Heart left ventricle (tissue), 16 donors: Measurements from ENCODE around the gene DNPEP. TPM values are rescaled to one million over a fixed set of nuclear protein-coding genes. Genes with fewer than 3 reads are reported as not detected.

Experiments
- ATAC-seq, 4 donors: fragments of 200-7000 bp; cut with Tn5 transposase; one replicate each; pipeline ENCODE4 v1.9.1; 2020 to 2022; ENCODE audit warnings: moderate library complexity in 4 of 4, mild to moderate bottlenecking in 3 of 4, moderate number of reproducible peaks in 1 of 4
- DNase-seq, 5 donors: peaks; one replicate each; pipeline ENCODE4 v3.0.0-alpha.2; 2020
- H3K27ac ChIP-seq, 12 donors: fragments of 200-600 bp; sonication (generic) in 4 of 12; one replicate each; pipeline versions ENCODE4 v1.5.0 to v1.8.0; 2016 to 2022; ENCODE audit warnings: mild to moderate bottlenecking in 2 of 12
- H3K27me3 ChIP-seq, 9 donors: fragments of 200-600 bp; sonication (generic) in 2 of 9; one replicate each; pipeline versions ENCODE4 v1.5.1 to v1.8.0; 2016 to 2022; ENCODE audit warnings: mild to moderate bottlenecking in 3 of 9
- H3K36me3 ChIP-seq, 9 donors: fragments of 200-600 bp; sonication (generic) in 2 of 9; one replicate each; pipeline versions ENCODE4 v1.5.0 to v1.8.0; 2018 to 2022; ENCODE audit warnings: mild to moderate bottlenecking in 2 of 9
- H3K4me1 ChIP-seq, 12 donors: fragments of 200-600 bp; sonication (generic) in 4 of 12; one replicate each; pipeline versions ENCODE4 v1.5.0 to v1.8.0; 2016 to 2022; ENCODE audit warnings: mild to moderate bottlenecking in 3 of 12
- H3K4me3 ChIP-seq, 12 donors: fragments of 200-600 bp; sonication (generic) in 4 of 12; one replicate each; pipeline versions ENCODE4 v1.5.0 to v1.8.0; 2017 to 2022; ENCODE audit warnings: mild to moderate bottlenecking in 9 of 12, moderate library complexity in 4 of 12
- H3K9me3 ChIP-seq, 12 donors: fragments of 200-600 bp; sonication (generic) in 4 of 12; one replicate each; pipeline versions ENCODE4 v1.5.0 to v1.8.0; 2016 to 2022; ENCODE audit warnings: mild to moderate bottlenecking in 1 of 12
- CTCF ChIP-seq, 12 donors: fragments of 200-600 bp; sonication (generic) in 4 of 12; IDR thresholded peaks; one replicate each; pipeline versions ENCODE4 v1.5.0 to v1.8.0; 2018 to 2022; ENCODE audit warnings: antibody characterized with exemption in 12 of 12, mild to moderate bottlenecking in 5 of 12
- POLR2A ChIP-seq, 2 donors: fragments of 450-650 bp; IDR thresholded peaks; one replicate each; pipeline ENCODE4 v1.6.1; 2017; ENCODE audit warnings: antibody characterized with exemption in 2 of 2, mild to moderate bottlenecking in 2 of 2, moderate library complexity in 2 of 2
- WGBS, 4 donors: extraction: QIAGEN DNeasy Blood & Tissue Kit in 2 of 4; methylation state at CpG; one replicate each; pipeline versions ENCODE4 v1.1.5 to v1.1.7; 2013 to 2018; 5-methylcytosine and 5-hydroxymethylcytosine counted together
- intact Hi-C, 10 donors: fragments of 100-400 bp; cut with DNase I; formaldehyde crosslinking; loops; one replicate each; pipeline versions ENCODE4 v1.11.1 to v1.14.2; 2022
- polyA plus RNA-seq, 2 donors: library from polyadenylated mRNA; stranded (reverse); fragments of 200-250 nt; gene quantifications; one replicate each; pipeline ENCODE4 v1.2.3, GENCODE V29; 2013
- total RNA-seq, 9 donors: library from RNA; depleted of rRNA in 2 of 9; stranded (reverse); fragments of >200 nt in 2 of 9; fragmentation: NEBNext Ultra II Directional in 3 of 9; extraction: Animal tissue kit (Norgen Biotek cat#: 25700) in 3 of 9; gene quantifications; one replicate each; pipeline versions ENCODE4 v1.1.0 to v1.2.4, GENCODE V29; 2016 to 2023
- donor health status: ischemic (EF 13 %, LVEDD 7.1; RV severe dilation, severe dysfunction).
- donor health status: healthy with polysubstance abuse.
- donor health status: DM: no; HTN: yes; CAD: no.
- donor health status: DM: no; HTN: no; CAD: no.
- donor health status: ischemic (EF 25% LVEDD 6.9; RV normal size, moderate dysfunction).
- donor health status: ischemic (EF 25% LVEDD 5.7; RV mildly dilated, moderate dysfunction).
- donor health status: healthy.
- donor health status: DM: yes; HTN: yes; CAD: no.
- donor health status: ischemic (EF 35%, LVEDD 5.7; RV mildly dilated, moderate dysfunction).
- donor health status: nonischemic (EF 11% LVEDD 7.7; RV severe dilation, severe dysfunction).
- donor health status: DM: yes; HTN: yes; CAD: no.
- donor health status: PGD.
- donor health status: ischemic (EF 29% LVEDD 5.4; RV normal size, mild dysfunction).
- donor health status: nonischemic (EF 23%, LVEDD 6.1; RV moderate dilation, normal function).

Gene DNPEP
- total and polyA plus RNA-seq, 11 donors = 61.3 to 101 (median 71.8) TPM

- Histone ChIP-seq H3K36me3 (peaks cover 0 to under 1% (median 0%) of the 10 kb centered on the region in 9 donors), H3K4me1 (peaks cover 0 to 38% (median 10%) of the 10 kb centered on the region in 12 donors), H3K27ac (peak overlapping the region in 11 of 12 donors; percentile 6 to 99 (median 96)), H3K27me3 (peaks cover 0 to 21% (median 13%) of the 10 kb centered on the region in 9 donors), H3K4me3 (no peak overlapping the region), H3K9me3 (peaks cover 0 to 14% (median 0%) of the 10 kb centered on the region in 12 donors)
- DNase-seq = no peak
- no peak for ATAC-seq
- 54 to 59% (median 56%) methylated on average over 4 of the region's 4 CpGs for WGBS, 4 donors
- TF ChIP-seq POLR2A (IDR thresholded peaks at IDR 0.05) (no peak), CTCF (IDR thresholded peaks at IDR 0.05) (no peak)
- intact Hi-C loops = no loop called here
Observed at GRCh38 chr2:219414857-219415256, 27.1 kb upstream of the DNPEP start.

DNA sequence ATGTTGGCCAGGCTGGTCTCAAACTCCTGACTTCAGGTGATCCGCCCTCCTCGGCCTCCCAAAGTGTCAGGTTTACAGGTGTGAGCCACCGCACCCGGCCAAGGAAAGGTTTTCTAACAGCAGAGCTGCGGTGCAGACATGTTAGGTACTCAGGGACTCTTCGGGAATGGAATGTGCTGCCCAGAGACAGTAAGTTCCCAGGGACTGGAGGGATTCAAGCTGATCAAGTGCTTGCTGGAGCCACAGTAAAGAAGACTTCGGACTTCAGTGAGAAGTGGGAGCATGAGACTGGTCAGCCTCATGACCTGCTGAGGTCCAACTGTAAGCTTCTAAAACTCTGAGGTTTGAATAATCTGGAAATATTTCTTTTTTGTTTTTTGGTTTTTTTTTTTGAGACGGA, 22.7 kb upstream of the DNPEP start:
- intact Hi-C loops = no loop called here

DNA sequence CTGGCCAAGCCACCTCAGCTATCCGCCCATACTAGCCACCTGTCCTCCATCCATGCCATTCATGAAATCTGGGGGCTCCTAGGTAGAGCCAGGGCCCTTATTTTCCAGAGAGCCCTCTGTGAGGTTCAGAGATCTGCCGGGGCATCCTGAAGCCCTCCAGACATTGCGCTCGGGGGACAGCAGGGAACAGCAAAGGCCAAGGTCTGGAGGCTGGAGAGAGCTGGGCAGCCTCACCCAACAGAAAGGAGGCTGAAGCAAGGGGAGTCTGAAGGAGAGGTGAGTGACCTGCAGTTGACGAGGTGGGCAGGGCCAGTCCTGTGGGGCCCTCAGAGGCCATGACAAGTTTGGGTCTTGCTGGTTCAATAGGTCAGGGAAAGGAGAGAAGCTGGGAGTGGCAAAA, 21.9 kb upstream of the DNPEP start:
- Histone ChIP-seq H3K27ac (peak overlapping the region in 10 of 12 donors; percentile 13 to 99 (median 93)), H3K4me3 (no peak overlapping the region), H3K36me3 (no peaks in the 10 kb centered on the region), H3K9me3 (peaks cover 0 to 14% (median 0%) of the 10 kb centered on the region in 12 donors), H3K27me3 (no peaks in the 10 kb centered on the region), H3K4me1 (peaks cover 0 to 47% (median 13%) of the 10 kb centered on the region in 12 donors)
- ATAC-seq (no peak), DNase-seq (no peak)
- TF ChIP-seq POLR2A (IDR thresholded peaks at IDR 0.05) (no peak), CTCF (IDR thresholded peaks at IDR 0.05) (no peak)
- intact Hi-C loops = loop anchor here in 3 of 10 donors (10.0 kb wide), 3 partner anchors 45 to 215 kb away; partner anchors contain the start of gene SLC4A3 (in 1 of the 3)
- 83 to 91% (median 89%) methylated on average over 5 of the region's 5 CpGs for WGBS, 4 donors

More for the DNA sequence above, 22.7 kb upstream of the DNPEP start:
- no peak for ATAC-seq
- WGBS, 4 donors = 76 to 86% (median 79%) methylated on average over 7 to 8 of the region's 8 CpGs
- TF ChIP-seq POLR2A (IDR thresholded peaks at IDR 0.05) = no peak
- TF ChIP-seq CTCF (IDR thresholded peaks at IDR 0.05) = no peak
- Histone ChIP-seq H3K27me3 (no peaks in the 10 kb centered on the region), H3K9me3 (peaks cover 0 to 14% (median 0%) of the 10 kb centered on the region in 12 donors), H3K4me1 (peaks cover 0 to 41% (median 11%) of the 10 kb centered on the region in 12 donors), H3K27ac (peak overlapping the region in 6 of 12 donors; percentile 10 to 96 (median 92)), H3K36me3 (no peaks in the 10 kb centered on the region), H3K4me3 (no peak overlapping the region)
- no peak for DNase-seq

DNA sequence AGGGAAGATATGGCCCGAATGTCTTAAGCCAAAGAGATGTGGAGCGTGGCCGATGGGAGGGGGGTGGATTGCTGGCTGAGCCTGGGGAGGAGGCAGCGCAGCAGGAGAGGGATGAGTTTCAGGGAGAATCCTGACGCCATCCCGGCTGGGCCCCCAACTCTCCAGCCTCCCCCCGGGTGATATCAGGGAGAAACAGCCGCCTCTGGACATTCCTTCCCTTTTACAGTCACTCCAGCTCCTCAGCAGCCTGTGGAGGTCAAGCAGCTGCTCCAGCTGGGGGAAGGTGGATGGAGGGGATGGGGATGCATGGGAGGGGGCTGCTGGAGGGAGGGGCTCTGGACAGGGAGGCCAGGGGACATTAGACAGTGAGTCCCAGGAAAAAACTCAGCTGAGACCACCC, 20.9 kb upstream of the DNPEP start:
- H3K4me1 ChIP-seq = peaks cover 0 to 55% (median 16%) of the 10 kb centered on the region in 12 donors
- intact Hi-C loops = loop anchor here in 3 of 10 donors (10.0 kb wide), 3 partner anchors 46 to 216 kb away; partner anchors contain the start of gene SLC4A3 (in 1 of the 3)
- H3K27ac ChIP-seq = peak overlapping the region in 9 of 12 donors; percentile 90 to 99 (median 93)

More for the DNA sequence above, 20.9 kb upstream of the DNPEP start:
- no peaks in the 10 kb centered on the region for H3K27me3 ChIP-seq
- TF ChIP-seq POLR2A (IDR thresholded peaks at IDR 0.05) (no peak), CTCF (IDR thresholded peaks at IDR 0.05) (no peak)
- H3K36me3 ChIP-seq = no peaks in the 10 kb centered on the region
- DNase-seq = peak in 1 of 5 donors; percentile 31
- no peak overlapping the region for H3K4me3 ChIP-seq
- peak in 1 of 4 donors; percentile 1 for ATAC-seq
- H3K9me3 ChIP-seq = peaks cover 0 to 14% (median 0%) of the 10 kb centered on the region in 12 donors
- 26 to 38% (median 31%) methylated on average over 8 of the region's 8 CpGs for WGBS, 4 donors
